ENCODE data around the gene CELF3.

The CELF3 gene

GRCh38 chr1:151720554-151720953 lies 4.0 kb upstream of the CELF3 start:
- H3K4me1 ChIP-seq (ENCODE audit: control extremely low read depth in 1 of 4, control insufficient read depth in 4 of 4, insufficient read depth in 4 of 4, low read length in 3 of 4) = peaks cover 14 to 27% (median 16%) of the 10 kb centered on the region in 4 experiments
- CTCF ChIA-PET = interaction anchor here (1.0 to 1.5 kb wide), 5 partner anchors 13 to 185 kb away, joined by 3 to 8 read pairs (median 3); no protein-coding TSS in a partner anchor
- DNase-seq = peak in 2 of 3 donors; percentile 57 to 58
- POLR2A ChIA-PET = interaction anchor here (0.6 kb wide), 1 partner anchor 70 kb away, joined by 3 read pairs; no protein-coding TSS in a partner anchor
- 13% methylated on average over 1 of the region's 5 CpGs for WGBS (ENCODE audit: insufficient coverage)
- H3K36me3 ChIP-seq (ENCODE audit: control insufficient read depth in 4 of 4, insufficient read depth in 4 of 4, low read length in 3 of 4) = no peaks in the 10 kb centered on the region
- peak overlapping the region in 6 of 7 experiments; percentile 42 to 85 (median 72) for H3K4me3 ChIP-seq (ENCODE audit: control insufficient read depth in 1 of 7, extremely low read depth in 1 of 7, insufficient read depth in 4 of 7, low read depth in 2 of 7, low read length in 6 of 7)
- no peak overlapping the region for H3K27ac ChIP-seq (ENCODE audit: insufficient read depth in 1 of 2, low read depth in 1 of 2, low read length in 2 of 2, poor library complexity in 1 of 2, severe bottlenecking in 2 of 2)
- peaks cover 13 to 65% (median 51%) of the 10 kb centered on the region in 5 experiments for H3K27me3 ChIP-seq (replicated peaks in 2 of 5; ENCODE audit: control insufficient read depth in 4 of 5, insufficient read depth in 5 of 5, low read length in 4 of 5)
- no peaks in the 10 kb centered on the region for H3K9me3 ChIP-seq (ENCODE audit: control extremely low read depth in 1 of 5, control insufficient read depth in 4 of 5, insufficient read depth in 2 of 5, low read depth in 1 of 5, low read length in 4 of 5)

- Histone ChIP-seq H3K4me3 (ENCODE audit: control insufficient read depth in 1 of 7, extremely low read depth in 1 of 7, insufficient read depth in 4 of 7, low read depth in 2 of 7, low read length in 6 of 7) (peak overlapping the region in 4 of 7 experiments; percentile 66 to 85 (median 80)), H3K4me1 (ENCODE audit: control extremely low read depth in 1 of 4, control insufficient read depth in 4 of 4, insufficient read depth in 4 of 4, low read length in 3 of 4) (peaks cover 14 to 27% (median 16%) of the 10 kb centered on the region in 4 experiments), H3K36me3 (ENCODE audit: control insufficient read depth in 4 of 4, insufficient read depth in 4 of 4, low read length in 3 of 4) (no peaks in the 10 kb centered on the region), H3K27ac (ENCODE audit: insufficient read depth in 1 of 2, low read depth in 1 of 2, low read length in 2 of 2, poor library complexity in 1 of 2, severe bottlenecking in 2 of 2) (no peak overlapping the region), H3K9me3 (ENCODE audit: control extremely low read depth in 1 of 5, control insufficient read depth in 4 of 5, insufficient read depth in 2 of 5, low read depth in 1 of 5, low read length in 4 of 5) (no peaks in the 10 kb centered on the region), H3K27me3 (replicated peaks in 2 of 5; ENCODE audit: control insufficient read depth in 4 of 5, insufficient read depth in 5 of 5, low read length in 4 of 5) (peaks cover 13 to 69% (median 51%) of the 10 kb centered on the region in 5 experiments)
- ChIA-PET POLR2A (no interaction called here), CTCF (interaction anchor here (1.0 to 1.5 kb wide), 4 partner anchors 15 to 185 kb away, joined by 3 to 8 read pairs (median 3); no protein-coding TSS in a partner anchor)
- peak in 1 of 3 donors; percentile 10 for DNase-seq
- WGBS (ENCODE audit: insufficient coverage) = 0% methylated on average over 1 of the region's 1 CpG
Measured at GRCh38 chr1:151720125-151720524, 3.5 kb upstream of the CELF3 start.

GRCh38 chr1:151718666-151719065 lies 2.1 kb upstream of the CELF3 start:
- Histone ChIP-seq H3K27me3 (replicated peaks in 2 of 5; ENCODE audit: control insufficient read depth in 4 of 5, insufficient read depth in 5 of 5, low read length in 4 of 5) (peaks cover 9 to 70% (median 46%) of the 10 kb centered on the region in 5 experiments), H3K4me1 (ENCODE audit: control extremely low read depth in 1 of 4, control insufficient read depth in 4 of 4, insufficient read depth in 4 of 4, low read length in 3 of 4) (peaks cover 14 to 27% (median 16%) of the 10 kb centered on the region in 4 experiments), H3K36me3 (ENCODE audit: control insufficient read depth in 4 of 4, insufficient read depth in 4 of 4, low read length in 3 of 4) (no peaks in the 10 kb centered on the region), H3K27ac (ENCODE audit: insufficient read depth in 1 of 2, low read depth in 1 of 2, low read length in 2 of 2, poor library complexity in 1 of 2, severe bottlenecking in 2 of 2) (no peak overlapping the region), H3K9me3 (ENCODE audit: control extremely low read depth in 1 of 5, control insufficient read depth in 4 of 5, insufficient read depth in 2 of 5, low read depth in 1 of 5, low read length in 4 of 5) (no peaks in the 10 kb centered on the region), H3K4me3 (ENCODE audit: control insufficient read depth in 1 of 7, extremely low read depth in 1 of 7, insufficient read depth in 4 of 7, low read depth in 2 of 7, low read length in 6 of 7) (no peak overlapping the region)
- no CpG with 5 or more reads among the region's 4 CpGs for WGBS (ENCODE audit: insufficient coverage)
- ChIA-PET CTCF (interaction anchor here (1.5 kb wide), 1 partner anchor 16 kb away, joined by 4 read pairs; no protein-coding TSS in a partner anchor), POLR2A (no interaction called here)
- DNase-seq = no peak

DNA sequence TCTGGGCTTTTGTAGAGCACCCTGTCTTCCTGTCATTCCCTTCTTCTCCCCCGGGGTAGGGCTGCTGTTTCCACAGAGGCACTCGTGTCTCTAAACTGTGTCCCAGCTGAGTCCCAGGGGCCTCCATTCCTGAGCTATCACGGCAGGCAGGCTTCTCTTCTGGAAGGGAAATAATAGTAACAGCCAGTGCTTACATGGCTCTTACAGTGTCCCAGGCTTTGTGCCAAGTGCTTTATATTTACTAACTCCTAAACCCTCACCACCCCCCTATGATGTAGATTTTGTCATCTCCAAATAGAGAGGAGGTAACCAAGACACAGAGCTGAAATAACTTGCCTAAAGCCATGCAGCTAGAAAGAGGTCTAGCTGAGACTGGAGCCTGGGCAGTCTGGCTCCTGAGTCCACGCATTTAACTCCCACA lies 1.4 kb upstream of the CELF3 start:
- H3K4me3 ChIP-seq (ENCODE audit: control insufficient read depth in 1 of 7, extremely low read depth in 1 of 7, insufficient read depth in 4 of 7, low read depth in 2 of 7, low read length in 6 of 7) = no peak overlapping the region
- H3K9me3 ChIP-seq (ENCODE audit: control extremely low read depth in 1 of 5, control insufficient read depth in 4 of 5, insufficient read depth in 2 of 5, low read depth in 1 of 5, low read length in 4 of 5) = no peaks in the 10 kb centered on the region
- peaks cover 14 to 27% (median 16%) of the 10 kb centered on the region in 4 experiments for H3K4me1 ChIP-seq (ENCODE audit: control extremely low read depth in 1 of 4, control insufficient read depth in 4 of 4, insufficient read depth in 4 of 4, low read length in 3 of 4)
- peaks cover 9 to 68% (median 46%) of the 10 kb centered on the region in 5 experiments for H3K27me3 ChIP-seq (replicated peaks in 2 of 5; ENCODE audit: control insufficient read depth in 4 of 5, insufficient read depth in 5 of 5, low read length in 4 of 5)
- 69% methylated on average over 2 of the region's 4 CpGs for WGBS (ENCODE audit: insufficient coverage)
- H3K27ac ChIP-seq (ENCODE audit: insufficient read depth in 1 of 2, low read depth in 1 of 2, low read length in 2 of 2, poor library complexity in 1 of 2, severe bottlenecking in 2 of 2) = no peak overlapping the region
- ChIA-PET POLR2A (no interaction called here), CTCF (interaction anchor here (1.4 to 1.5 kb wide), 3 partner anchors 16 to 163 kb away, joined by 3 to 4 read pairs (median 4); no protein-coding TSS in a partner anchor)
- H3K36me3 ChIP-seq (ENCODE audit: control insufficient read depth in 4 of 4, insufficient read depth in 4 of 4, low read length in 3 of 4) = no peaks in the 10 kb centered on the region
- DNase-seq = no peak

GRCh38 chr1:151716405-151716762 lies 219 bp downstream of the CELF3 start:
- ChIA-PET POLR2A (no interaction called here), CTCF (interaction anchor here (0.7 to 1.8 kb wide), 5 partner anchors 19 to 285 kb away, joined by 3 to 5 read pairs (median 4); no protein-coding TSS in a partner anchor)
- no peak overlapping the region for H3K27ac ChIP-seq (ENCODE audit: insufficient read depth in 1 of 2, low read depth in 1 of 2, low read length in 2 of 2, poor library complexity in 1 of 2, severe bottlenecking in 2 of 2)
- DNase-seq = no peak
- WGBS (ENCODE audit: insufficient coverage) = 10% methylated on average over 3 of the region's 11 CpGs
- H3K36me3 ChIP-seq (ENCODE audit: control insufficient read depth in 4 of 4, insufficient read depth in 4 of 4, low read length in 3 of 4) = no peaks in the 10 kb centered on the region
- no peak overlapping the region for H3K4me3 ChIP-seq (ENCODE audit: control insufficient read depth in 1 of 7, extremely low read depth in 1 of 7, insufficient read depth in 4 of 7, low read depth in 2 of 7, low read length in 6 of 7)
- H3K9me3 ChIP-seq (ENCODE audit: control extremely low read depth in 1 of 5, control insufficient read depth in 4 of 5, insufficient read depth in 2 of 5, low read depth in 1 of 5, low read length in 4 of 5) = no peaks in the 10 kb centered on the region
- peaks cover 9 to 18% (median 10%) of the 10 kb centered on the region in 4 experiments for H3K4me1 ChIP-seq (ENCODE audit: control extremely low read depth in 1 of 4, control insufficient read depth in 4 of 4, insufficient read depth in 4 of 4, low read length in 3 of 4)
- peaks cover 7 to 54% (median 34%) of the 10 kb centered on the region in 5 experiments for H3K27me3 ChIP-seq (replicated peaks in 2 of 5; ENCODE audit: control insufficient read depth in 4 of 5, insufficient read depth in 5 of 5, low read length in 4 of 5)

DNA sequence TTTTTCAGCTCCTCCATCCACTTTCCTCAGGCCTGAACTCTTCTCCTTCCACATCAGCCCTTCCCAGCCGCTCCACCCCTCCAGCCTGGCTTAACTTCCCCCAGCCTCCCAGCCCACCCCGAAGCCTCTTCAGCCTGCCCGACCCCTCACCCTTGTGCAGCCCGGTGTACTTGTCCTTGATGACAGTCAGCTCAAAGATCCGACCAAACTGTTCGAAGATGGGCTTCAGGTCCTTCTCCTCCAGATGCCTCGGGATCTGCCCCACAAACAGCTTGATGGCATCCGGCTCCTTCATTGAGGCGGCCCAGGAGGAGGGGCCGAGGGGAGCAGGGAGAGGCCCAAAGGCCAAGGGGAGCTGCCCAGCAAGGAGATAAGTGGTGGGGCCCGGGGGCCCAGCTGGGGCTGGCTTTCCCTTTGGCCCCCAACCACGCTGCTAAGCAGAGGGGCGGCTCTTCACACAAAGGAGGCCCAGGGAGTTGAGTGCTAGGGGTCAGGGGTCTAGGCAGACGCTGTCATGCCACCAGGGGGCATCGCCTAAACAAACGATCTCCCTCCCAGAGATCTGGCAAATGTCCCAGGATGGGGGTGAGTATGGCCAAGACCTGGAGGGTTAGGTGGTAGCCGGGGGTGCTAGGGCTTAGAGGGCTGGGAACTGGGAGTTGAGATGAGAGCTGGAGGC lies 738 bp downstream of the CELF3 start:
- Histone ChIP-seq H3K9me3 (ENCODE audit: control extremely low read depth in 1 of 5, control insufficient read depth in 4 of 5, insufficient read depth in 2 of 5, low read depth in 1 of 5, low read length in 4 of 5) (no peaks in the 10 kb centered on the region), H3K27ac (ENCODE audit: insufficient read depth in 1 of 2, low read depth in 1 of 2, low read length in 2 of 2, poor library complexity in 1 of 2, severe bottlenecking in 2 of 2) (no peak overlapping the region), H3K4me1 (ENCODE audit: control extremely low read depth in 1 of 4, control insufficient read depth in 4 of 4, insufficient read depth in 4 of 4, low read length in 3 of 4) (peaks cover 7 to 15% (median 9%) of the 10 kb centered on the region in 4 experiments), H3K36me3 (ENCODE audit: control insufficient read depth in 4 of 4, insufficient read depth in 4 of 4, low read length in 3 of 4) (no peaks in the 10 kb centered on the region), H3K27me3 (replicated peaks in 2 of 5; ENCODE audit: control insufficient read depth in 4 of 5, insufficient read depth in 5 of 5, low read length in 4 of 5) (peaks cover 7 to 56% (median 34%) of the 10 kb centered on the region in 5 experiments), H3K4me3 (ENCODE audit: control insufficient read depth in 1 of 7, extremely low read depth in 1 of 7, insufficient read depth in 4 of 7, low read depth in 2 of 7, low read length in 6 of 7) (no peak overlapping the region)
- ChIA-PET CTCF (interaction anchor here (0.7 to 1.8 kb wide), 5 partner anchors 19 to 285 kb away, joined by 3 to 5 read pairs (median 3); no protein-coding TSS in a partner anchor), POLR2A (no interaction called here)
- WGBS (ENCODE audit: insufficient coverage) = 52% methylated on average over 15 of the region's 17 CpGs
- DNase-seq = peak; percentile 35 to 53 (median 48)

Measured in common myeloid progenitor, CD34-positive (primary cell).